Neural cell (in vitro differentiated cells): ENCODE data around the gene EFCAB7. TPM values are rescaled to one million over a fixed set of nuclear protein-coding genes. Genes with fewer than 3 reads are reported as not detected.

Source experiments
- H2AFZ ChIP-seq: fragments of 200-600, 300-800 bp; sonication (generic), shearing (Covaris generic); 2 replicates; pipeline ENCODE4 v1.6.0; 2014; ENCODE audit warnings: low read depth, mild to moderate bottlenecking, antibody characterized with exemption, low read length, moderate library complexity
- H3F3A ChIP-seq: fragments of 200-600 bp; shearing (Covaris generic); 2 replicates; pipeline ENCODE4 v1.6.1; 2016; ENCODE audit warnings: mild to moderate bottlenecking, moderate library complexity, mixed read lengths, antibody characterized with exemption, low read length; ENCODE audit not compliant: insufficient read depth, poor library complexity, severe bottlenecking
- H3K27ac ChIP-seq: fragments of 200-600, 300-800 bp; sonication (generic), shearing (Covaris generic); 2 replicates; pipeline ENCODE4 v1.5.1; 2014; ENCODE audit warnings: mild to moderate bottlenecking, low read length, moderate library complexity
- H3K27me3 ChIP-seq: fragments of 300-800, 200-600 bp; sonication (generic), shearing (Covaris generic); 2 replicates; pipeline ENCODE4 v1.6.0; 2014; ENCODE audit warnings: mild to moderate bottlenecking, low read depth, low read length, moderate library complexity; ENCODE audit not compliant: insufficient read depth
- H3K36me3 ChIP-seq: fragments of 300-800, 200-600 bp; sonication (generic), shearing (Covaris generic); 2 replicates; pipeline ENCODE4 v1.5.1; 2014; ENCODE audit warnings: mild to moderate bottlenecking, antibody characterized with exemption, low read length, moderate library complexity; ENCODE audit not compliant: insufficient read depth
- H3K4me2 ChIP-seq: fragments of 300-800, 200-600 bp; sonication (generic), shearing (Covaris generic); 2 replicates; pipeline ENCODE4 v1.6.0; 2014; ENCODE audit warnings: mild to moderate bottlenecking, low read length
- H3K4me3 ChIP-seq: fragments of 300-800, 200-600 bp; sonication (generic), shearing (Covaris generic); 2 replicates; pipeline ENCODE4 v1.5.1; 2014; ENCODE audit warnings: mild to moderate bottlenecking, low read length, moderate library complexity
- H3K79me2 ChIP-seq: fragments of 200-600 bp; shearing (Covaris generic); replicated peaks from 2 replicates; pipeline ENCODE4 v1.6.0; 2014; ENCODE audit warnings: mild to moderate bottlenecking, low read length, moderate library complexity; ENCODE audit not compliant: insufficient read depth
- H3K9ac ChIP-seq: fragments of 300-800, 200-600 bp; sonication (generic), shearing (Covaris generic); 2 replicates; pipeline ENCODE4 v1.6.1; 2016; ENCODE audit warnings: mild to moderate bottlenecking, low read length, mixed read lengths
- H3K9me2 ChIP-seq: fragments of 200-600 bp; shearing (Covaris generic); 2 replicates; pipeline ENCODE4 v1.6.1; 2016; ENCODE audit warnings: mild to moderate bottlenecking, low read length, mixed read lengths; ENCODE audit not compliant: insufficient read depth
- H3K9me3 ChIP-seq: fragments of 200-600, 300-800 bp; sonication (generic), shearing (Covaris generic); 2 replicates; pipeline ENCODE4 v1.6.1; 2016; ENCODE audit warnings: mild to moderate bottlenecking, mixed run types, low read length, moderate library complexity, mixed read lengths
- H4K20me1 ChIP-seq: fragments of 200-600 bp; shearing (Covaris generic); 2 replicates; pipeline ENCODE4 v1.6.1; 2016; ENCODE audit warnings: mild to moderate bottlenecking, mixed run types; ENCODE audit not compliant: insufficient read depth
- EP300 ChIP-seq: fragments of 450-650 bp; conservative IDR thresholded peaks from 2 replicates; pipeline ENCODE4 v1.6.1; 2014; ENCODE audit warnings: antibody characterized with exemption, mild to moderate bottlenecking, moderate library complexity; ENCODE audit not compliant: poor library complexity, severe bottlenecking
- EZH2 ChIP-seq: fragments of 200-600, 300-800 bp; shearing (Covaris generic), sonication (generic); IDR thresholded peaks from 2 replicates; pipeline ENCODE4 v1.6.1; 2014; ENCODE audit warnings: antibody characterized with exemption, low read length, borderline replicate concordance, mild to moderate bottlenecking; ENCODE audit not compliant: insufficient read depth, poor library complexity, severe bottlenecking
- MXI1 ChIP-seq: fragments of 450-650 bp; conservative IDR thresholded peaks from 2 replicates; pipeline ENCODE4 v1.6.1; 2014; ENCODE audit warnings: antibody characterized with exemption, mild to moderate bottlenecking; ENCODE audit not compliant: poor library complexity, severe bottlenecking
- POLR2AphosphoS5 ChIP-seq: IDR thresholded peaks from 2 replicates; pipeline ENCODE4 v1.6.1; 2012
- RAD21 ChIP-seq: fragments of 450-650 bp; conservative IDR thresholded peaks from 2 replicates; pipeline ENCODE4 v1.6.1; 2014; ENCODE audit warnings: antibody characterized with exemption, mild to moderate bottlenecking, moderate library complexity
- SMC3 ChIP-seq: fragments of 450-650 bp; conservative IDR thresholded peaks from 2 replicates; pipeline ENCODE4 v1.6.1; 2014; ENCODE audit warnings: antibody characterized with exemption, mild to moderate bottlenecking, moderate library complexity; ENCODE audit not compliant: poor library complexity
- TAF1 ChIP-seq: IDR thresholded peaks from 2 replicates; pipeline ENCODE4 v1.6.1; 2012; ENCODE audit warnings: low read depth
- polyA minus RNA-seq: library from RNA; depleted of rRNA, polyadenylated mRNA; stranded (reverse); fragments of >200 nt; gene quantifications from 2 replicates; pipeline ENCODE4 v1.2.3, GENCODE V29; 2014
- polyA plus RNA-seq: library from polyadenylated mRNA; depleted of rRNA; stranded (reverse); fragments of >200 nt; gene quantifications from 2 replicates; pipeline ENCODE4 v1.2.3, GENCODE V29; 2014
- TF ChIP-seq, protein P1 (sequence below): fragments of 450-650 bp; IDR thresholded peaks from 2 replicates; pipeline ENCODE4 v1.5.1; 2014; ENCODE audit warnings: antibody characterized with exemption, mild to moderate bottlenecking, moderate library complexity; ENCODE audit not compliant: poor library complexity, severe bottlenecking
- TF ChIP-seq, protein P2 (sequence below): IDR thresholded peaks from 2 replicates; pipeline ENCODE4 v1.6.1; 2012; ENCODE audit warnings: borderline replicate concordance

The EFCAB7 gene, protein sequence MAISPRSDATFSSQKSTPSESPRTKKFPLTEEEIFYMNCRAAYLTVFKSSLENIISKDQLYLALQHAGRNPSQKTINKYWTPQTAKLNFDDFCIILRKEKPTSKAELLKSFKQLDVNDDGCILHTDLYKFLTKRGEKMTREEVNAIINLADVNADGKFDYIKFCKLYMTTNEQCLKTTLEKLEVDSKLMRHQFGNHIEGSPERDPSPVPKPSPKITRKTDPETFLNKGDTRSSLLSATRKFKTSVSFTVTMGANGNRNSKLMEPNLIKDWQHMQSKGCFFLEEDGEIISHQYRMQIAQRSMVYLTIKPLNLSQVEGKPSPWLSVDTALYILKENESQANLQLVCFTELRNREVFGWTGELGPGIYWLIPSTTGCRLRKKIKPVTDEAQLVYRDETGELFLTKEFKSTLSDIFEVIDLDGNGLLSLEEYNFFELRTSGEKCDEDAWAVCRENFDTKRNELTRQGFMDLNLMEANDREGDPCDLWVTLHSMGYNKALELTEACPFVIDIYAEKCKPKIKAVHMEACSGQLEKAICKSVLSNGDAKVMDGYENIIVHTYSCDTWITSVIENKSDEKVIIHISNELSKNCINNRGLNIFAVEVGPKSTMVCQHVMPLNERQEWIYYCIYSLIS
- polyA plus RNA-seq: 62.9 and 72.9 TPM in 2 replicates
- 61.6 and 72.2 TPM in 2 replicates for polyA minus RNA-seq

DNA sequence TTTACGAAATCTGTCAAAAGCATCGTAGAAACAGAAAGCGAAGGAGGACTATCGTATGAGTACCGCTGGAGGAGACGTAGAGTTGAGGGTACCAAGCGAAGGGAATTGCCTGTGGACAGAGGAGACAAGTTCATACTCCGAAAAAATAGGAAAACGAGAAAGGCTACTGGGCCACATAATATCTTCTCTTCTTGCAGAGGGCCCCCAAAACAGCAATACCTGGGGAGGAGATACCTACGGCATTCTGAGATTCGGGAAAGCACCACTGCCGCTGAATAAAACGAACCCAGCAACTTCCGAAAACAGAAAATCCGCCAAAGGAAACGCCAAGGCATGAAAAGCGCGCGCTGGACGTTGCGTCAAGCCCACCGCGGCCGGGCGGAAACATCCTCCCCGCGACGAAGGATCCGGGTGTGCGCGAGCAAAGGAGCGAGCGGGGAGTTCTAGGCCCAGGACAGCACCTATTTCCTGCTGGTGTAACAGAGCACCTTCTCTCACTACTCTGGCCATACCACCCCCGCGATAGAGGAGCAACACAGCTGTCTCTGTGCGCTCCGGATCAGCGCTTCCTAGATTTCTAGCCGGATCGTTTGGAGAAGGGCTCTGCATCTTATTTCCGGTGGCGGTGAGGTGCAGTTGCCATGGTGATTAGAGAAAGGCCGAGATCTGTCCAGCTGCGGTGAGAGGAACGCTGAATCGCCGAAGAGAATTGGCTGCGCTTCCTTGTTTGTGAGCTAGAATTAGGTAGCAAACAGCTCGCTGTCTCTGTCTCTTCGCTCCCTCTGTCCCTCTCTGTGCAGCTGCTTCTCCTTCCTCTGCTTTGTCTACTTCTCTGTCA, at the start of gene EFCAB7, which contains the start of gene ITGB3BP:
Gene EFCAB7 (plus strand): TSS at position 635 of the 838 bp plus-strand sequence. CDS start 2,048 bp downstream, outside the sequence.
Gene ITGB3BP (minus strand): TSS at position 335 of the 838 bp plus-strand sequence. CDS start 92 bp downstream, at position 243.
- Histone ChIP-seq H3K79me2 (peaks cover 39% of the 10 kb centered on the region), H3K9me2 (no peaks in the 10 kb centered on the region), H2AFZ (peak within 1 kb of the TSS; percentile 96), H3K27me3 (no peaks in the 10 kb centered on the region), H3K4me3 (peak within 1 kb of the TSS; percentile 78), H4K20me1 (no peaks in the 10 kb centered on the region), H3K27ac (peak within 1 kb of the TSS; percentile 94), H3K9ac (peak within 1 kb of the TSS; percentile 90), H3K4me2 (peak within 1 kb of the TSS; percentile 92), H3K9me3 (no peaks in the 10 kb centered on the region), H3F3A (no peaks in the 10 kb centered on the region), H3K36me3 (no peaks in the 10 kb centered on the region)
- TF ChIP-seq, protein P1, sequence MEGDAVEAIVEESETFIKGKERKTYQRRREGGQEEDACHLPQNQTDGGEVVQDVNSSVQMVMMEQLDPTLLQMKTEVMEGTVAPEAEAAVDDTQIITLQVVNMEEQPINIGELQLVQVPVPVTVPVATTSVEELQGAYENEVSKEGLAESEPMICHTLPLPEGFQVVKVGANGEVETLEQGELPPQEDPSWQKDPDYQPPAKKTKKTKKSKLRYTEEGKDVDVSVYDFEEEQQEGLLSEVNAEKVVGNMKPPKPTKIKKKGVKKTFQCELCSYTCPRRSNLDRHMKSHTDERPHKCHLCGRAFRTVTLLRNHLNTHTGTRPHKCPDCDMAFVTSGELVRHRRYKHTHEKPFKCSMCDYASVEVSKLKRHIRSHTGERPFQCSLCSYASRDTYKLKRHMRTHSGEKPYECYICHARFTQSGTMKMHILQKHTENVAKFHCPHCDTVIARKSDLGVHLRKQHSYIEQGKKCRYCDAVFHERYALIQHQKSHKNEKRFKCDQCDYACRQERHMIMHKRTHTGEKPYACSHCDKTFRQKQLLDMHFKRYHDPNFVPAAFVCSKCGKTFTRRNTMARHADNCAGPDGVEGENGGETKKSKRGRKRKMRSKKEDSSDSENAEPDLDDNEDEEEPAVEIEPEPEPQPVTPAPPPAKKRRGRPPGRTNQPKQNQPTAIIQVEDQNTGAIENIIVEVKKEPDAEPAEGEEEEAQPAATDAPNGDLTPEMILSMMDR: no peak
- TF ChIP-seq RAD21: peak; percentile 12
- TF ChIP-seq POLR2AphosphoS5: peak; percentile 47
- TF ChIP-seq MXI1: peak; percentile 98
- TF ChIP-seq TAF1: no peak
- TF ChIP-seq EZH2: no peak
- peak; percentile 68 for TF ChIP-seq EP300
- TF ChIP-seq, protein P2, sequence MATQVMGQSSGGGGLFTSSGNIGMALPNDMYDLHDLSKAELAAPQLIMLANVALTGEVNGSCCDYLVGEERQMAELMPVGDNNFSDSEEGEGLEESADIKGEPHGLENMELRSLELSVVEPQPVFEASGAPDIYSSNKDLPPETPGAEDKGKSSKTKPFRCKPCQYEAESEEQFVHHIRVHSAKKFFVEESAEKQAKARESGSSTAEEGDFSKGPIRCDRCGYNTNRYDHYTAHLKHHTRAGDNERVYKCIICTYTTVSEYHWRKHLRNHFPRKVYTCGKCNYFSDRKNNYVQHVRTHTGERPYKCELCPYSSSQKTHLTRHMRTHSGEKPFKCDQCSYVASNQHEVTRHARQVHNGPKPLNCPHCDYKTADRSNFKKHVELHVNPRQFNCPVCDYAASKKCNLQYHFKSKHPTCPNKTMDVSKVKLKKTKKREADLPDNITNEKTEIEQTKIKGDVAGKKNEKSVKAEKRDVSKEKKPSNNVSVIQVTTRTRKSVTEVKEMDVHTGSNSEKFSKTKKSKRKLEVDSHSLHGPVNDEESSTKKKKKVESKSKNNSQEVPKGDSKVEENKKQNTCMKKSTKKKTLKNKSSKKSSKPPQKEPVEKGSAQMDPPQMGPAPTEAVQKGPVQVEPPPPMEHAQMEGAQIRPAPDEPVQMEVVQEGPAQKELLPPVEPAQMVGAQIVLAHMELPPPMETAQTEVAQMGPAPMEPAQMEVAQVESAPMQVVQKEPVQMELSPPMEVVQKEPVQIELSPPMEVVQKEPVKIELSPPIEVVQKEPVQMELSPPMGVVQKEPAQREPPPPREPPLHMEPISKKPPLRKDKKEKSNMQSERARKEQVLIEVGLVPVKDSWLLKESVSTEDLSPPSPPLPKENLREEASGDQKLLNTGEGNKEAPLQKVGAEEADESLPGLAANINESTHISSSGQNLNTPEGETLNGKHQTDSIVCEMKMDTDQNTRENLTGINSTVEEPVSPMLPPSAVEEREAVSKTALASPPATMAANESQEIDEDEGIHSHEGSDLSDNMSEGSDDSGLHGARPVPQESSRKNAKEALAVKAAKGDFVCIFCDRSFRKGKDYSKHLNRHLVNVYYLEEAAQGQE: peak; percentile 74
- TF ChIP-seq SMC3: no peak

DNA sequence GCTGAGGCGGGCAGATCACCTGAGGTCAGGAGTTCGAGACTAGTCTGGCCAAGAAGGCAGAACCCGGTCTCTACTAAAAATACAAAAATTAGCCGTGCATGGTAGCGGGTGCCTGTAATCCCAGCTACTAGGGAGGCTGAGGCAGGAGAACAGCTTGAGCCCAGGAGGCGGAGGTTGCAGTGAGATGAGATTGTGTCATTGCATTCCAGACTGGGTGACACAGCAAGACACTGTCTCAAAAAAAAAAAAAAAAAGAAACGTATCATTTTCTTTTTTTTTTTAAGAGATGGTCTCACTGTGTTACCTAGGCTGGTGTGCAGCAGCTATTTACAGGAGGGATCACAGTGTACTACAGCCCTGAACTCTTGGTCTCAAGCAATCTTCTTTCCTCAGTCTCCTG, 47.6 kb upstream of the EFCAB7 start:
- no peaks in the 10 kb centered on the region for H3K79me2 ChIP-seq
- no peak overlapping the region for H3K27ac ChIP-seq
- no peaks in the 10 kb centered on the region for H3K36me3 ChIP-seq
- no peaks in the 10 kb centered on the region for H3K9me2 ChIP-seq
- TF ChIP-seq SMC3 (no peak), POLR2AphosphoS5 (no peak), EP300 (no peak), RAD21 (no peak), TAF1 (no peak), EZH2 (no peak), MXI1 (no peak)
- TF ChIP-seq, protein P2: no peak
- TF ChIP-seq, protein P1: no peak
- H3K4me2 ChIP-seq: no peak overlapping the region
- H3F3A ChIP-seq: no peaks in the 10 kb centered on the region
- H2AFZ ChIP-seq: no peak overlapping the region
- no peaks in the 10 kb centered on the region for H3K9me3 ChIP-seq
- no peak overlapping the region for H3K4me3 ChIP-seq
- no peak overlapping the region for H3K9ac ChIP-seq
- H4K20me1 ChIP-seq: no peaks in the 10 kb centered on the region
- no peaks in the 10 kb centered on the region for H3K27me3 ChIP-seq
